Stimulated activated CD4-positive, alpha-beta T cell treated with anti-CD3 and anti-CD28 coated beads, TNF-alpha, amount 100 ng/mL, for 24 hours (primary cell): Measurements from ENCODE around the gene SNX9.
"Not testable (repeated sequence)": the region's sequence is repeated elsewhere in the genome, so short reads cannot be mapped to it uniquely, and the experiment has no call there.

Experiments used
- DNase-seq, 3 experiments: peaks; one replicate each; pipeline ENCODE4 v3.0.0-alpha.2; 2020; ENCODE audit warnings: low read depth in 3 of 3

SNX9 gene

GRCh38 chr6:157831424-157832249 lies 8.6 kb downstream of the SNX9 start:
- DNase-seq = no peak

GRCh38 chr6:157832250-157832967 lies 9.4 kb downstream of the SNX9 start:
- no peak for DNase-seq

GRCh38 chr6:157834549-157834948 lies 11.5 kb downstream of the SNX9 start:
- DNase-seq = no peak

GRCh38 chr6:157838718-157839430 lies 15.8 kb downstream of the SNX9 start:
- DNase-seq = no peak

GRCh38 chr6:157839606-157840005 lies 16.6 kb downstream of the SNX9 start:
- no peak for DNase-seq

- DNase-seq = no peak
These were observed 17.2 kb downstream of the SNX9 start for GRCh38 chr6:157840261-157840660.

- DNase-seq = no peak
These were observed 17.7 kb downstream of the SNX9 start for GRCh38 chr6:157840776-157841175.

GRCh38 chr6:157841211-157841840 lies 18.3 kb downstream of the SNX9 start:
- DNase-seq = no peak

- no peak for DNase-seq
These were observed 19.2 kb downstream of the SNX9 start for GRCh38 chr6:157842212-157842611.

- DNase-seq = not testable (repeated sequence)
These were observed 21.1 kb downstream of the SNX9 start for GRCh38 chr6:157844196-157844595.

- no peak for DNase-seq
These were observed 22.6 kb downstream of the SNX9 start for GRCh38 chr6:157845493-157846259.

- DNase-seq = no peak
These were observed 24.8 kb downstream of the SNX9 start for GRCh38 chr6:157847846-157848245.

GRCh38 chr6:157848693-157849092 lies 25.6 kb downstream of the SNX9 start:
- no peak for DNase-seq

- no peak for DNase-seq
These were observed 26.4 kb downstream of the SNX9 start for GRCh38 chr6:157849288-157850017.

- DNase-seq = no peak
These were observed 27.0 kb downstream of the SNX9 start for GRCh38 chr6:157850030-157850429.

GRCh38 chr6:157853018-157853805 lies 30.2 kb downstream of the SNX9 start:
- DNase-seq = no peak

- no peak for DNase-seq
These were observed 31.0 kb downstream of the SNX9 start for GRCh38 chr6:157853902-157854502.

- DNase-seq = no peak
These were observed 32.3 kb downstream of the SNX9 start for GRCh38 chr6:157855325-157855724.

GRCh38 chr6:157855804-157856203 lies 32.8 kb downstream of the SNX9 start:
- DNase-seq = not testable (repeated sequence)
